Measurements from ENCODE around the gene RAB22A.
A peak's percentile ranks its signal among the peaks of the same experiment; 100 is the strongest.

RAB22A gene

GRCh38 chr20:58327211-58327610 is 17.7 kb downstream of the RAB22A start:
- no peak overlapping the region for H2AK5ac ChIP-seq (ENCODE audit: low read length)
- peaks cover 11% of the 10 kb centered on the region for H3K79me1 ChIP-seq (ENCODE audit: low read length)
- H3K4me1 ChIP-seq (ENCODE audit: control insufficient read depth, low read depth, low read length) = peaks cover 4% of the 10 kb centered on the region
- no peak overlapping the region for H2BK15ac ChIP-seq (replicated peaks; ENCODE audit: low read depth)
- peaks cover 6% of the 10 kb centered on the region for H3K79me2 ChIP-seq (ENCODE audit: control insufficient read depth, insufficient read depth, low read length)
- H4K8ac ChIP-seq (ENCODE audit: low read depth, low read length) = no peak overlapping the region
- no peaks in the 10 kb centered on the region for H3K36me3 ChIP-seq (ENCODE audit: control insufficient read depth, insufficient read depth, low read length)
- H2BK5ac ChIP-seq (ENCODE audit: low read length) = no peak overlapping the region
- H3K27me3 ChIP-seq (ENCODE audit: insufficient read depth, low read length, poor library complexity) = no peaks in the 10 kb centered on the region
- no peak overlapping the region for H3K4me3 ChIP-seq (ENCODE audit: low read length)
- no CpG with 5 or more reads among the region's 2 CpGs for WGBS (ENCODE audit: extremely low coverage, insufficient coverage, low lambda C conversion rate)
- H3K27ac ChIP-seq (ENCODE audit: low read depth, low read length) = no peak overlapping the region
- no peak overlapping the region for H3K4me2 ChIP-seq (ENCODE audit: low read length)
- no peak overlapping the region for H4K5ac ChIP-seq (ENCODE audit: low read length)
- H3K9ac ChIP-seq (ENCODE audit: low read length) = no peak overlapping the region
- no peak for DNase-seq
- no peak overlapping the region for H3K23ac ChIP-seq (ENCODE audit: low read length)
- H3K18ac ChIP-seq (ENCODE audit: low read length) = no peak overlapping the region
- no peak overlapping the region for H3K56ac ChIP-seq (ENCODE audit: low read length)
- no peak overlapping the region for H2BK120ac ChIP-seq (ENCODE audit: low read depth, low read length)
- no peak overlapping the region for H3K4ac ChIP-seq (ENCODE audit: low read depth, low read length)

GRCh38 chr20:58328836-58329235 is 19.3 kb downstream of the RAB22A start:
- H3K4me3 ChIP-seq (ENCODE audit: low read length) = no peak overlapping the region
- H2AK5ac ChIP-seq (ENCODE audit: low read length) = no peak overlapping the region

GRCh38 chr20:58329711-58330110 is 20.2 kb downstream of the RAB22A start:
- peaks cover 11% of the 10 kb centered on the region for H3K79me1 ChIP-seq (ENCODE audit: low read length)

More at GRCh38 chr20:58328836-58329235, 19.3 kb downstream of the RAB22A start:
- Histone ChIP-seq H3K18ac (ENCODE audit: low read length) (no peak overlapping the region), H3K79me2 (ENCODE audit: control insufficient read depth, insufficient read depth, low read length) (peaks cover 6% of the 10 kb centered on the region), H3K4me1 (ENCODE audit: control insufficient read depth, low read depth, low read length) (peaks cover 4% of the 10 kb centered on the region), H2BK120ac (ENCODE audit: low read depth, low read length) (no peak overlapping the region), H3K79me1 (ENCODE audit: low read length) (peaks cover 11% of the 10 kb centered on the region), H4K5ac (ENCODE audit: low read length) (no peak overlapping the region), H2BK5ac (ENCODE audit: low read length) (no peak overlapping the region), H3K36me3 (ENCODE audit: control insufficient read depth, insufficient read depth, low read length) (no peaks in the 10 kb centered on the region), H2BK15ac (replicated peaks; ENCODE audit: low read depth) (no peak overlapping the region), H4K8ac (ENCODE audit: low read depth, low read length) (no peak overlapping the region), H3K27ac (ENCODE audit: low read depth, low read length) (no peak overlapping the region), H3K9ac (ENCODE audit: low read length) (no peak overlapping the region), H3K27me3 (ENCODE audit: insufficient read depth, low read length, poor library complexity) (no peaks in the 10 kb centered on the region), H3K23ac (ENCODE audit: low read length) (no peak overlapping the region), H3K4me2 (ENCODE audit: low read length) (no peak overlapping the region), H3K56ac (ENCODE audit: low read length) (no peak overlapping the region), H3K4ac (ENCODE audit: low read depth, low read length) (no peak overlapping the region)
- WGBS (ENCODE audit: extremely low coverage, insufficient coverage, low lambda C conversion rate) = no CpG with 5 or more reads among the region's 7 CpGs
- DNase-seq = peak; percentile 88

GRCh38 chr20:58330249-58330648 is 20.7 kb downstream of the RAB22A start:
- Histone ChIP-seq H2BK120ac (ENCODE audit: low read depth, low read length) (no peak overlapping the region), H3K56ac (ENCODE audit: low read length) (no peak overlapping the region), H2AK5ac (ENCODE audit: low read length) (no peak overlapping the region), H3K4ac (ENCODE audit: low read depth, low read length) (no peak overlapping the region), H4K5ac (ENCODE audit: low read length) (no peak overlapping the region), H3K79me2 (ENCODE audit: control insufficient read depth, insufficient read depth, low read length) (peaks cover 6% of the 10 kb centered on the region), H3K27me3 (ENCODE audit: insufficient read depth, low read length, poor library complexity) (no peaks in the 10 kb centered on the region), H4K8ac (ENCODE audit: low read depth, low read length) (no peak overlapping the region), H3K4me3 (ENCODE audit: low read length) (no peak overlapping the region), H2BK5ac (ENCODE audit: low read length) (no peak overlapping the region), H3K4me2 (ENCODE audit: low read length) (no peak overlapping the region), H3K4me1 (ENCODE audit: control insufficient read depth, low read depth, low read length) (peaks cover 4% of the 10 kb centered on the region), H3K18ac (ENCODE audit: low read length) (no peak overlapping the region), H3K27ac (ENCODE audit: low read depth, low read length) (no peak overlapping the region), H3K36me3 (ENCODE audit: control insufficient read depth, insufficient read depth, low read length) (no peaks in the 10 kb centered on the region), H3K9ac (ENCODE audit: low read length) (no peak overlapping the region), H3K79me1 (ENCODE audit: low read length) (peaks cover 11% of the 10 kb centered on the region), H3K23ac (ENCODE audit: low read length) (no peak overlapping the region), H2BK15ac (replicated peaks; ENCODE audit: low read depth) (no peak overlapping the region)
- no CpG with 5 or more reads among the region's 3 CpGs for WGBS (ENCODE audit: extremely low coverage, insufficient coverage, low lambda C conversion rate)
- no peak for DNase-seq

More at GRCh38 chr20:58329711-58330110, 20.2 kb downstream of the RAB22A start:
- Histone ChIP-seq H3K23ac (ENCODE audit: low read length) (no peak overlapping the region), H3K18ac (ENCODE audit: low read length) (no peak overlapping the region), H2AK5ac (ENCODE audit: low read length) (no peak overlapping the region), H3K79me2 (ENCODE audit: control insufficient read depth, insufficient read depth, low read length) (peaks cover 6% of the 10 kb centered on the region), H2BK120ac (ENCODE audit: low read depth, low read length) (no peak overlapping the region), H3K4me1 (ENCODE audit: control insufficient read depth, low read depth, low read length) (peaks cover 4% of the 10 kb centered on the region), H4K5ac (ENCODE audit: low read length) (no peak overlapping the region), H4K8ac (ENCODE audit: low read depth, low read length) (no peak overlapping the region), H2BK5ac (ENCODE audit: low read length) (no peak overlapping the region), H3K4me3 (ENCODE audit: low read length) (no peak overlapping the region), H3K4me2 (ENCODE audit: low read length) (no peak overlapping the region), H3K27ac (ENCODE audit: low read depth, low read length) (no peak overlapping the region), H3K4ac (ENCODE audit: low read depth, low read length) (no peak overlapping the region), H3K9ac (ENCODE audit: low read length) (no peak overlapping the region), H3K56ac (ENCODE audit: low read length) (no peak overlapping the region), H3K27me3 (ENCODE audit: insufficient read depth, low read length, poor library complexity) (no peaks in the 10 kb centered on the region), H3K36me3 (ENCODE audit: control insufficient read depth, insufficient read depth, low read length) (no peaks in the 10 kb centered on the region), H2BK15ac (replicated peaks; ENCODE audit: low read depth) (no peak overlapping the region)
- DNase-seq = no peak

- Histone ChIP-seq H4K5ac (ENCODE audit: low read length) (no peak overlapping the region), H3K27me3 (ENCODE audit: insufficient read depth, low read length, poor library complexity) (no peaks in the 10 kb centered on the region), H3K4ac (ENCODE audit: low read depth, low read length) (no peak overlapping the region), H3K79me2 (ENCODE audit: control insufficient read depth, insufficient read depth, low read length) (peaks cover 6% of the 10 kb centered on the region), H3K9ac (ENCODE audit: low read length) (no peak overlapping the region), H3K4me3 (ENCODE audit: low read length) (no peak overlapping the region), H3K36me3 (ENCODE audit: control insufficient read depth, insufficient read depth, low read length) (no peaks in the 10 kb centered on the region), H3K18ac (ENCODE audit: low read length) (no peak overlapping the region), H3K4me2 (ENCODE audit: low read length) (no peak overlapping the region), H3K4me1 (ENCODE audit: control insufficient read depth, low read depth, low read length) (peaks cover 4% of the 10 kb centered on the region), H3K56ac (ENCODE audit: low read length) (no peak overlapping the region), H3K79me1 (ENCODE audit: low read length) (peaks cover 11% of the 10 kb centered on the region), H3K27ac (ENCODE audit: low read depth, low read length) (no peak overlapping the region), H4K8ac (ENCODE audit: low read depth, low read length) (no peak overlapping the region), H2BK120ac (ENCODE audit: low read depth, low read length) (no peak overlapping the region), H2AK5ac (ENCODE audit: low read length) (no peak overlapping the region), H2BK5ac (ENCODE audit: low read length) (no peak overlapping the region), H3K23ac (ENCODE audit: low read length) (no peak overlapping the region), H2BK15ac (replicated peaks; ENCODE audit: low read depth) (no peak overlapping the region)
- no CpG with 5 or more reads among the region's 1 CpG for WGBS (ENCODE audit: extremely low coverage, insufficient coverage, low lambda C conversion rate)
- DNase-seq = no peak
These were observed 21.2 kb downstream of the RAB22A start for GRCh38 chr20:58330687-58331086.

GRCh38 chr20:58331961-58332551 is 22.5 kb downstream of the RAB22A start:
- Histone ChIP-seq H2BK15ac (replicated peaks; ENCODE audit: low read depth) (no peak overlapping the region), H4K8ac (ENCODE audit: low read depth, low read length) (no peak overlapping the region), H3K23ac (ENCODE audit: low read length) (no peak overlapping the region), H2BK120ac (ENCODE audit: low read depth, low read length) (no peak overlapping the region), H3K27me3 (ENCODE audit: insufficient read depth, low read length, poor library complexity) (no peaks in the 10 kb centered on the region), H3K79me1 (ENCODE audit: low read length) (peaks cover 11% of the 10 kb centered on the region), H2BK5ac (ENCODE audit: low read length) (no peak overlapping the region), H3K4me1 (ENCODE audit: control insufficient read depth, low read depth, low read length) (peaks cover 4% of the 10 kb centered on the region), H3K18ac (ENCODE audit: low read length) (no peak overlapping the region), H3K36me3 (ENCODE audit: control insufficient read depth, insufficient read depth, low read length) (no peaks in the 10 kb centered on the region), H3K4ac (ENCODE audit: low read depth, low read length) (no peak overlapping the region), H2AK5ac (ENCODE audit: low read length) (no peak overlapping the region), H3K79me2 (ENCODE audit: control insufficient read depth, insufficient read depth, low read length) (peaks cover 6% of the 10 kb centered on the region), H3K4me3 (ENCODE audit: low read length) (no peak overlapping the region), H3K56ac (ENCODE audit: low read length) (no peak overlapping the region), H3K9ac (ENCODE audit: low read length) (no peak overlapping the region), H3K4me2 (ENCODE audit: low read length) (no peak overlapping the region), H3K27ac (ENCODE audit: low read depth, low read length) (no peak overlapping the region), H4K5ac (ENCODE audit: low read length) (no peak overlapping the region)
- no CpG with 5 or more reads among the region's 3 CpGs for WGBS (ENCODE audit: extremely low coverage, insufficient coverage, low lambda C conversion rate)
- DNase-seq = peak; percentile 14
